GM08714 (cell line): ENCODE results near the gene RAB11FIP4.

ENCODE experiments used
- H3K4me3 ChIP-seq: fragments of 200-500 bp; sonication (Bioruptor generic); 2 replicates; pipeline ENCODE4 v1.5.1; 2014; ENCODE audit warnings: mild to moderate bottlenecking, low read length, inconsistent platforms
- ZNF274 ChIP-seq: IDR thresholded peaks from 2 replicates; pipeline ENCODE4 v1.6.1; 2012; ENCODE audit warnings: mild to moderate bottlenecking, low read depth, low read length

RAB11FIP4 gene

GRCh38 chr17:31570231-31570630 lies 178.8 kb downstream of the RAB11FIP4 start:
- no peak overlapping the region for H3K4me3 ChIP-seq
- TF ChIP-seq ZNF274: no peak

- no peak overlapping the region for H3K4me3 ChIP-seq
- TF ChIP-seq ZNF274: no peak
These were observed 179.7 kb downstream of the RAB11FIP4 start for GRCh38 chr17:31570951-31571892.

DNA sequence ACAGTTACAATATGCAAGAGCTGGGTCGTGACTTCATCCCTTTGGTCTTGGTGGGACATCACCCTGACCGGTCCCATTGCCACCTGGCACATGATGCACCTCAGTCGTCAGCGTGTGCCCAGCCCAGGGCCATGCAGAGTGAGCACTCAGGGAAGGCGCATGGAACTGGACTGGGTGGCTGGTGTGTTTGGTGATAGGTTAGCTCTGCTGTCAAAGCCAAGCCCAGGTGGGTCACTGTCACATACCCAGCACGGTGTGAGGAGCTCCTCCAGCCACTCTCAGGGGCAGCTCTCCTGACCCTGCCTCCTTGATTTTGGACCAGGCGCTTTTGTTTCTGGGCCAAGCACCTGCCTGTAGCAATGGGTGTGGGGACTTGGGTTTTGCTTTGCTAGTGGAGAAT lies 180.9 kb downstream of the RAB11FIP4 start:
- H3K4me3 ChIP-seq: no peak overlapping the region
- no peak for TF ChIP-seq ZNF274

DNA sequence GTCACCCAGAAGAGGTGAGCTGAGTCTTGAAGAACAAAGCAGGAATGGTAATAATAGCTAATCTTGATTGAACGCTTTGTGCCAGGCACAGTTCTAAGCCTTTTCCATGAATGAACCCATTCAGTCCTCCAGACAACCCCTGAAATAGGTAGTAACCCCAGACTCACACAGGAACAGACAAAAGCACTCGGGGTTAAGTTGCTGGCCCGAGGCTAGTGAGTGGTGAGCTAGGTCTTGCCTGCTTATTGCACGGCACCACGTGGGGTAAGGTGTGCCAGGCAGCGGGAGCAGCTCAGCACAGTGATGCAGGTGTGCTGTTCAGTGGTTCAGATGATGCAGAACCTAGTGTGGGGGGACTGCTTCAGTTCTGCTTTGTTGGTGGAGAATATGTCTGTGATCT lies 181.6 kb downstream of the RAB11FIP4 start:
- no peak for TF ChIP-seq ZNF274
- H3K4me3 ChIP-seq: no peak overlapping the region

DNA sequence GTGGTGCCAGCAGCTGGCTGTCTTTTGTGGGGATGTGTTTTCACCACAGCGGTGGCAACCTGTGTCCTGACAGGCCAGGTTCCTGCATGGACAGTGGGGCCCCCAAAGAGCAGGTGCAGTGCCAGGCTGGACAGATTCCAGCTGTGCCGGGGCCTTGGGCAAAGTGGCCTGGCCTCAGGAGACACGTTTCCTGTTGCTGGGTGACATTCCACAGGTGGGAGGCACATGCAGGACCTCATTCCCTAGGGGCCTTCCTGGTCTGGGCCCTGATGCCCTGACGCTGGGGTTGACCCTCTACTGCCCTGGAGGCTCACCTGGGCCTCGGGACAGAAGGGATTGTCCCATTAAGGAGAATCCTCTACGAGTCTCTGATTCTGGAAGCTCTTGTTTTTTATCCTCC lies 182.4 kb downstream of the RAB11FIP4 start:
- TF ChIP-seq ZNF274: no peak
- H3K4me3 ChIP-seq: no peak overlapping the region

- no peak overlapping the region for H3K4me3 ChIP-seq
- TF ChIP-seq ZNF274: no peak
These were observed 183.0 kb downstream of the RAB11FIP4 start for GRCh38 chr17:31574458-31574857.

GRCh38 chr17:31575043-31575442 lies 183.6 kb downstream of the RAB11FIP4 start:
- no peak for TF ChIP-seq ZNF274
- no peak overlapping the region for H3K4me3 ChIP-seq

GRCh38 chr17:31579265-31579664 lies 187.8 kb downstream of the RAB11FIP4 start:
- TF ChIP-seq ZNF274: no peak

DNA sequence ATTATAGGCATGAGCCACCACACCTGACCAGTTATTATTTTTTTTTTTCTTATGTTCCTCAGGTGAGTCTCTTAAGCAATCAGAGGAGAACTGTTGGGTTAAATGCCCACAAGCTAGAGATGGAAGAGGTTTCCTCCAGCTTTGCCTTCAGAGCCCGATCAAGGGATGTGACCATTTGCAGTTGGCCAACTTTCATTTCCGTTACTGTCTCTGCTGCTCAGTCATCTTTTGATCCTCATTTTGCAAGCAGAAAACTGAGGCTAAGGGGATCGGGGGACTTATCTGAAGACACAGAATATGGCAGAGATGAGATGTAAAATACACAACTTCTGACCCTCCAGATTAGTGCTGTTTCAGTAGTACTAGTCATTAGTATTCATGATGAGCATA lies 188.8 kb downstream of the RAB11FIP4 start:
- no peak overlapping the region for H3K4me3 ChIP-seq

More at GRCh38 chr17:31579265-31579664, 187.8 kb downstream of the RAB11FIP4 start:
- no peak overlapping the region for H3K4me3 ChIP-seq

GRCh38 chr17:31580706-31581490 lies 189.4 kb downstream of the RAB11FIP4 start:
- TF ChIP-seq ZNF274: no peak
- H3K4me3 ChIP-seq: no peak overlapping the region

More for the DNA sequence above, 188.8 kb downstream of the RAB11FIP4 start:
- no peak for TF ChIP-seq ZNF274

DNA sequence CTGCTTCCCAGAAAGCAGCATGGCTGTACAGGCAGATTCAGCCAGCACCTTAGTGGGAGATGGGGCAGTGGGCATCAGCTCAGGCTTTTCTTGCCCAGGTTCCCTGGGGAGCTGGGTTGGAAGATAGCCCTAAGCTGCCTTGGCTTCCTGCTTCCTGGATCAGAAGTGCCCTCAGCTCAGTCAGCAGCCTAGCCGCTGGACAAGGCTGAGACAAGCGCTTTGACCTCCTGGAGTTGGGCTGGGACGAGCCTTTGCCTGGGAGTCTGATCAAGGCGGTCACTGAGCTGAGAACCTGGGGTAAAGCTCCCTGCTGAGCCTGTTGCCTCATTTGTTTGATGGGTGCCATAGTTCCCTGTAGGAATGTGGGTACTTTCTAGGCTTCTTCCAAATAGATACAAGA lies 190.0 kb downstream of the RAB11FIP4 start:
- no peak for TF ChIP-seq ZNF274
- H3K4me3 ChIP-seq: no peak overlapping the region

DNA sequence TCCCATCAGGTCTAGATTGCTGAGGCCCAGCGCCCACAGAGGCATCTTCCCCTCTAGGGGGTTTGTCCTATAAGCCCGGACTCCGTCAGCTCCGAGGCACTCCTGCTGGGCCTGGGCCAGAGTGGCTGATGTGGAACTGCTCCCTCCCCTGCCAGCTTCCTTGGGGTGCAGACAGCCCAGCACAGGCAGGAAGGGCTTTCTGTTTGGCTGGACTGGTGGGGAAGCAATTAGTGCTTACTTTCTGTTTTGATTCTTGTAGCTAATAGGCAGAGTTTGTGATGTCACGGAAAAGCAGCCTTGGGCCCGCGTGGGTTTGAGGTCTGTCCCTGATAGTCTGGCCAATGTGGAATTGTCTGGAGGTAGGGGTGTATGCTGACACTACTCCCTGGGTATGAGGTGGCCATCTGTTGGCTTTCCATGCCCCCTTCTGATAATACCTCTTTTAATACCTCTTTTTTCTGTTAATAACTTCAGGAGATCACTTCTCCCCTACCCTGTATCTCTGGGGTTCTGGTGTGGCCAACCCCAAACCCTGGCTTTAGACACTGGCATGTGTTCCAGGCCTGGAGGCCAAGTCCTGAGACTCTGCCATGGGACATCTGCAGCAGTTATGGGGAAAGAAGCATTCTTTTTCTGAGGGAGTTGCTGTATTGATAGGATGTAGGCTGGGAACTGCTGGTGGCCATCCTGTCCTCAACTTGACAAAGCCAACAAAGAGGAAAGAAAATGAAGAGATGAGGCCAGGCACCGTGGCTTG lies 190.9 kb downstream of the RAB11FIP4 start:
- no peak overlapping the region for H3K4me3 ChIP-seq
- TF ChIP-seq ZNF274: no peak

GRCh38 chr17:31583772-31584356 lies 192.4 kb downstream of the RAB11FIP4 start:
- no peak overlapping the region for H3K4me3 ChIP-seq
- TF ChIP-seq ZNF274: no peak

DNA sequence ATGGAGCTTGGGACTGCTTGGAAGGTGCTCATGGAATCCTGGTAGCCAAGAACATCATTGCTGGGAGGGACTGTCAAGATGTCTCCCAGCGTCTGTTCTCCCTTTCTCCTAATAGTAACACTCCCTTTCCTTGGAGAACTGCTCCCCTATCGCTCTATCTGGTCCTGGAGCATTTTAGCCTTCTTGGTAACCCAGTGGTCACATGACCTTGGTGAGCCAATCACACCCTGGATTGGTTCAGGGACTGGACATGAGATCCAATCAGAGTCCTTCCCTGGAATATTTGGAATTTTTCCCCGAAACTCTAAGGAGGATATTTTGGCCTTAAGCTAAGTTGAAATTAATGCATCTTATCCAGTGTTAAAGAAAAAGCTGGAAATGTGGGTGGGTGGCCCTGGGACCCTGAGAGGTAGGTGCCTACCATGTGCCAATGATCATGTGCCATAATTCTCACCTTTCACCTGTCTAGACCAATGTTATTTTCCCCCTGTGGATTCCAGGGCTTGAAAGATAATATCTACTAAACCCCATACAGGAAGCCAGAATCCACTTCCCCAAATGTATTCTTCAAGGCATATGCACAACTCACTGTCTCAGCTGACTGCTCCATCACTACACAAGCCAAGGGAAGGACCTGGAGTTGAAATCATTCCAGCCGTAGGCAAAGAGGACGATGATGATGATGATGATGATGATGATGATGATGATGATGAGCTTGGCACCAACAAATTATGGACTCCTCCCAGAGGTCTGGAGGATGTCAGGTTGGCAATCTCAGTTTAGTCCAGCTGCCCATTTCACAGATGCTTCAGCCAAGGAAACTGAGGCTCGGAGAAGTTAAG lies 193.2 kb downstream of the RAB11FIP4 start:
- TF ChIP-seq ZNF274: no peak
- no peak overlapping the region for H3K4me3 ChIP-seq
